GM21447 (cell line): Measurements from ENCODE around the gene MTCH1.

Experiments used
- ATAC-seq: cut with Tn5 transposase; IDR thresholded peaks from one replicate; pipeline ENCODE4 v1.9.1; 2021; ENCODE audit not compliant: unreplicated experiment

Gene MTCH1

DNA sequence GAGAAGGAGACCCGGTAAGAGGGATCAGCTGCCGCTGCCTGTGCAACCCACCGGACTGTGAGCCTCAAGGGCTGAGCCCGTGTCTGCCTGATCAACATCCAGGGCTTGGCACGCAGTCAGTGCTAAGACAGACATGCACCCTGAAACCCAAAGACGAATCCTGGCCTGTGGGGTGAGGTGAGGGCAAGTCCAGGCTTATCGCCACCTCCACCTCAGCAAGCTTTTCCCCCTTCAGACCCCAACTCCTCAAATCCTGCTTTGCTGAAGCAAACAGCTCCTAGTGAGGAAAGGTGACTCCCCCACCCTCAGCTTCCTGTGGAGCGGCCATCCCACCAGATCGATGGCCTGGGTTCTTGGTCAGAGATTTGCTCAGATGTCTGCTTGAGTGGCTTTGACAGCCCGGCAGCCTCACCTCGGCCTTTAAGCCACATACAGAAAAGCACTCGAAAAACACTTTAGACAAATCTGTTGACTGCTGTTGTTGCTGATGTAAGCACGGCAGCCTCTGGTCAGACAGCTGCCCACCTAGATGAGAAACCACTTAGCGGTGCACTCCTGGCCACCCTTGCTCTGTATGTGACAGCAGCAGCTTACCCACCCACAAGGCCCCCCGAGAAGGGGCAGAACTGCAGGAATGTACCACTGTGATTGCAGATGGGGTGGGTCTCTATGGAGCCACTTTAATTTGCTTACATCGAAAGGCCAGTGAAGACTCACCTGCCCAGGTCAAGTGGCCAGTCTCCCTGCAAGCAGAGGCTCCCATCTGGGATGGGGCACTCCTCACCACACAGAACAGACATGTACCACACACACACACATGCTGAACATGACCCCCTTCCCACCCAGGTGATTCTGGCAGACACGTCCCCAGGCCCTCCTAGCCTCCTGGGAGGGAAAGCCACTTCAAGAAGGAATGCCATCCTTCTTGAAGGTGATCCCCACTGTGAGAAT, 14.8 kb downstream of the MTCH1 start:
- no peak for ATAC-seq

- no peak for ATAC-seq
Measured at GRCh38 chr6:36969988-36970891, 15.8 kb downstream of the MTCH1 start.

GRCh38 chr6:36969240-36969691, 16.7 kb downstream of the MTCH1 start:
- ATAC-seq, result no peak

DNA sequence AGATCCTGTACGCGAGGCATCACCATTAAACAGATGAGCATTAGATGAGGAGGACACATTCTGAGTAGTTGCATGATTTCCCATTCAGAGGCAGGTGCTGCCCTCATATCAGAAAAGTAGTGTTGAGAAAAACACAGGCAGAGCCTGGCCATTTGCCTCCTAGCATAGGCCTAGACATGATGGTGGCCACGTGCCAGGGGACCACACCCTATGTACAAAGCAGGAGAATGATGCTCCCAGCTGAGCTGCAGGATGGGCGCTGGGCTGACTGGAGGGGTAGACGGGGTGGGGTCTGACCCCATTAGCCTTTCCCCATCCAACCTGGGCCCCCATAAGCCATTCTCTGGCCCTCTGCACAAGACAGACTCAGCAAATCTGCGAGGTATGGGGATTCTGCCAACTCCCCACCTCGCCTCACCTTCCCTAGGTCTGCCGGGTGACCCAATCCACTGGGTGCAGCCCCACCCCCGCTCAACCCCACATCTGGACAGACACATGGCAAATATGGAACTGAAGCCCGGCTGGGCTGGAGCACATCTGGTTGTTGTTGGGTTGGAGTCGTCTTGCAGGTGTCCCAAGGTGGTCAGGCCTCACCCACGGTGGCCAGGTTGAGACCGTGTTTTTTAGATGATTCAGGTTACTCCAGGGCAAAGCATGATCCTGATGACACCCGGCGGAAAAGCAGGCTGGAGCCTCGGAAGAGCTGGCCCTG, 17.6 kb downstream of the MTCH1 start:
- ATAC-seq, result no peak

DNA sequence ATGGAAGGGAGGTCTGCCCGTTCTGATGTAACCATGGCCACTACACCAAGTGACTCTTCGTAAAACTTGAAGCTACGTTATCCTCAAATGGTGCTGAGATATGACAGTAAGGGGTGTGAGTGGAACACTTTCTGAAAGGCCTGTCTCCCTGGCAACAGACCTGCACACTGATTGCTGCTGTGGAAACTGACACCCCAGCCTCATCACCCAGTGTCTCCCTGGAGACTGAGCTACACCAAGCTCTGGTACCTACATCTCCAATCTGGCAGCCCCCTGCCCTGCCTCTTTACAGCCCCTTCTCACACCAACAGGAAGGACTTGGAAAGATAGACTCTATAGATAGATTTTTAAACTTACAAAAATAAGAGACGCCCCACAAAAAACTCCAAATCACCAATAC, 18.2 kb downstream of the MTCH1 start:
- ATAC-seq, result no peak

- ATAC-seq, result no peak
Measured at GRCh38 chr6:36967301-36967700, 18.7 kb downstream of the MTCH1 start.

- no peak for ATAC-seq
Measured at GRCh38 chr6:36964908-36965307, 21.1 kb downstream of the MTCH1 start.

GRCh38 chr6:36964349-36964748, 21.6 kb downstream of the MTCH1 start:
- no peak for ATAC-seq

GRCh38 chr6:36963451-36964290, 22.3 kb downstream of the MTCH1 start:
- ATAC-seq, result no peak

GRCh38 chr6:36962874-36963273, 23.1 kb downstream of the MTCH1 start:
- no peak for ATAC-seq

DNA sequence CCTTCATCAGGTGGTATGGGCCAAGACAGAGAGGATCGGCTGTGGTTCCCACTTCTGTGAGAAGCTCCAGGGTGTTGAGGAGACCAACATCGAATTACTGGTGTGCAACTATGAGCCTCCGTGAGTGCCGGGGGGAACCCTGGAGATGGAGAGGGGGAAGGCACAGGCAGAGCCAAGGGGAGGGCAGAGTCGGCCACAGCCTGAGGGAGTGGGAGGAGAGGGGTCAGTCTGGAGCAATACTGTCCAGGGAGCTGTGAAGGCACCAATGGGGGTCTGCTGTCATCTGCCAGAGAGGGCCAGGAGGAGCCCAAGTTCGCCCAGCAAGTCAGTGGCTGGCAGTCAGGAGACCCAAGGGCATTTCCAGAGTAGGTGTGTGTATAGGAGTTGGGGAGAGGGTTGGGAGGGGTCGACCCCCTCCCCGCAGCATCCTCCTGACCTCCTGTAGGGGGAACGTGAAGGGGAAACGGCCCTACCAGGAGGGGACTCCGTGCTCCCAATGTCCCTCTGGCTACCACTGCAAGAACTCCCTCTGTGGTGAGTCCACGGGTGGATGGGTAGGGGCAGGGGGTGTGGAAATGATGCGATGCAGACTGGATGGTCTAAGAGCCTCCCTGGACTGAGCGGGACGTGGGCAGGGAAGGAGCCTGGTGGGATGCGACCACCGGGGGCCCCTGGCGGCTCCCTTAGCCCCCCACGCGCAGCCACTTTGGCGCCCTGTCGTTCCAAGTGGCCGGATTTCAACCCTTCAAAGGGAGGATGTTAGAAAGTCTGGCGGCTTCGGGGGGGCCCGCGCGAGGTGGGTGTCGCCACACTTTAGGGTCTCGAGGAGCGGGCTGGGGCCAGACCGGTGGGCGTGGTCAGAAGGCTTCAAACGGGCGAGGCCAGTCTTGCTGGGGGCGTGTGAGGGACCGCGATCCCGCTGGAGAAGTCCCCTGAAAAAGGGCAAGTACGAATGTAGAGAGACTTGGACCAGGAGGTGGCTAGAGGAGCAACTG, 24.3 kb downstream of the MTCH1 start:
- ATAC-seq, result no peak

DNA sequence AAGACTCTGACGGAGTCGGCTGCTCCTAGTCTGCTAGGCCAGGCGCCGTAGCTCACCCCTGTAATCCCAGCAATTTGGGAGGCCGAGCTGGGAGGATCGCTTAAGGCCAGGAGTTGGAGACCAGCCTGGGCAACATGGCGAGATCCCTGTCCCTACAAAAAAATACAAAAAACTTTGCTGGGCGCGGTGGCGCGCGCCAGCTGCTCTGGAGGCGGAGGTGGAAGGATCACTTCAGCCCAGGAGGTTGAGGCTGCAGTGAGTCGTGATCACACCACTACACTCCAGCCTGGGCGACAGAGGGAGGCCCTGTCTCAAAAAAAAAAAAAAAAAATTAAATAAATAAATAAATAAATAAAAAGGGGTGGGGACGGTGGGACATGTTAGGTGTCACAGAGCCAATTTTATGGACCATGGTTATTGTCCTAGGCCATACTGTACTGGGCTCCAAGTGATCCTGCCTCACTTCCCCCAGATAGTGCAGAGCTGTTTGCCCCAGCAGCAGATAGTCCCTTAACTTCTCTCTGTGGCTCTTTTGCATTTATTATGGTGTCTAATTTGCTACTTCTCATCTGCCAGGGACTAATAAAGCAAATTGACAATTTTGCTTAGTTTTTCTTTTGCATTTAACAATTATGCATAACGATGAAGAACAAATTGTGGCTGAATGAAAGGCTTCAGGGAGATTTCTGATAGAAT, 26.3 kb downstream of the MTCH1 start:
- no peak for ATAC-seq

DNA sequence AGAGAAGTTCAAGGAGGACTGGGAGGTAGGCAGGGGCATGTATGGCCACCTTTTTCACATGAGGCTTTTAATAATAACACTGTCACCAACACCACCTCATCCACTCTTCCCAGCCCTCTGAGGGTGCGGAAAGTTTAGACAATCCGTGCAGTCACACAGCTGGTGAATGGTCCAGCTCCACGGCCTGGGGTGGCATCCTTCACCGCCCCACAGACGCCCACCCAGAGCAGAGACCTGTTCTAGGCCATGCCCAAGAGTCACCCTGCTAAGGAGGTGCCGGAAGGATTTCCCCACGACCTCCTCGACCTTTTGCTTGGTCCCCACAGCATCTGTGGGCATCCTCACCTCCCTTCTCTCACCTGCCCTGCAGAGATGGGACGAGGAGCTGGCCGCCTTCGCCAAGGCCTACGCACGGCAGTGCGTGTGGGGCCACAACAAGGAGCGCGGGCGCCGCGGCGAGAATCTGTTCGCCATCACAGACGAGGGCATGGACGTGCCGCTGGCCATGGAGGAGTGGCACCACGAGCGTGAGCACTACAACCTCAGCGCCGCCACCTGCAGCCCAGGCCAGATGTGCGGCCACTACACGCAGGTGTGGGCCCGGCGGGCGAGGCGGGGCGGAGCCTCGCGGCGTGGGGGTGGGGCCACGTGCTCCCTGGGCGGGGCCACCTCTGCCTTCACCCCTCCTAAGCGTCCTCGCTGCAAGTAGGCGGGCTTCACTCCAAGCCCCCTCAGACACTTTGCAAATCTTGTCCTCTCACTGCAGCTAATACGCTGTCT, 27.0 kb downstream of the MTCH1 start:
- ATAC-seq, result no peak

DNA sequence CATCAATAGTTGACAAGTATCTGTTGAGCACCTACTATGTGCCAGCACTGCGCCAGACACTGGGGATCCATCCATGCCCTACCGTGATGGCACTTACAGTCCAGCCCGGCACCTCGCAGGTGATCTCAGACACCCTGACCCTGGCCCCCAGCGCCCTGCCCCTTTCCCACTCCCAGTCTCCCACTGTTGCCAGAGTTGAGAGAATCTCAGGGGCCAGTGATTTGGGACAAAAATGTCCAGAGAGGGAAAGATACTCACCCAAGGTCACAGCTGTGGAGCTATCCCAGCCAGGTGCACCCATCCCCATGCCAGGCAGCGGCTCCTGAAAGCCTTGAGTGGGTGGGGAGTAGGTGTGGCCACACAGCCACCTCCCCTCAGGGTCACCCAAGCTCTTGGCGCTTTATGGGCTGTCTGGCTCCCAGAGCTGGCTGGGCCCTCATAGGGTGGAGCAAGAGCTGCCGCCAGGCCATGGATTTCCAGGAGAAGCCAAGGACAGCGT, 28.2 kb downstream of the MTCH1 start:
- no peak for ATAC-seq

DNA sequence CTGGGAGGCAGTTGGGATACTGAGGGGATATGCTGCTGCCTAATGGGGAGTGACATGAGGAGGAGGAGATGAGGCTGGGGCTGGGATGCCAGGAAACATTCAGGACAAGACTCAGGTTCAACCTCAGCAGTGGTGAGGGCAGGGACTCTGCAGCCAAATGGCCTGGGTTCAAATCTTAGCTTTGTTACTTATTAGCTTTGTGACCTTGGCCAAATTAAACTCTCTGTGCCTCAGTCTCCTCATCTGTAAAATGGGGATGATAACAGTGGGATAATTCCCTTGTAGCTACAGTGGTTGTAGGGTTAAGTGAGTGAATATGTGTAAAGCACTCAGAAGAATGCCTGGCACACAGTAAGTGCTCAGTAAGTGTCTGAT, 29.6 kb downstream of the MTCH1 start:
- ATAC-seq, result no peak

- no peak for ATAC-seq
Measured at GRCh38 chr6:36955671-36956445, 30.1 kb downstream of the MTCH1 start.

DNA sequence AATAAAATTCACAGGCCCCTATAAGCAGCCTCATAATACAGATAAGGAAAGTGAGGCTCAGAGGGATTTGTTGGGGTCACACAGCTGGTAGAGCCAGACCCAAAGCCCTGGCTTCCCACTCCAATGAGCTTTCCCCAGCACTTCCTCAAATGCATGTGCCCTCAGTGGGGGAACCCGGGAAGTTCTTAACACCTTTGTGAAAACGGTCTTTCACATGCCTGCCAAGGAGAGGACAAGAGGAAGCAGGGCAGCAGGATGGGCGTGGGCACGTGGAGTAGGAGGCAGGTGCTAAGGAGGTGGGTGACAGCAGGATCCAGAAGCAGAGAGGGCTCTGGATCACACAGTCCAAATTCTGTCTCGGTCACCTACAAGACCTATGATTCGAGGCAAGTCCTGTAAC, 30.9 kb downstream of the MTCH1 start:
- no peak for ATAC-seq
